Stimulated activated CD8-positive, alpha-beta memory T cell treated with anti-CD3 and anti-CD28 coated beads, Interleukin-15, amount 100 ng/mL, for 24 hours (primary cell): ENCODE measurements around the gene DPYSL4.

ENCODE experiments used
- DNase-seq: peaks from one replicate; pipeline ENCODE4 v3.0.0-alpha.2; 2020; ENCODE audit warnings: low read depth

Gene DPYSL4

DNA sequence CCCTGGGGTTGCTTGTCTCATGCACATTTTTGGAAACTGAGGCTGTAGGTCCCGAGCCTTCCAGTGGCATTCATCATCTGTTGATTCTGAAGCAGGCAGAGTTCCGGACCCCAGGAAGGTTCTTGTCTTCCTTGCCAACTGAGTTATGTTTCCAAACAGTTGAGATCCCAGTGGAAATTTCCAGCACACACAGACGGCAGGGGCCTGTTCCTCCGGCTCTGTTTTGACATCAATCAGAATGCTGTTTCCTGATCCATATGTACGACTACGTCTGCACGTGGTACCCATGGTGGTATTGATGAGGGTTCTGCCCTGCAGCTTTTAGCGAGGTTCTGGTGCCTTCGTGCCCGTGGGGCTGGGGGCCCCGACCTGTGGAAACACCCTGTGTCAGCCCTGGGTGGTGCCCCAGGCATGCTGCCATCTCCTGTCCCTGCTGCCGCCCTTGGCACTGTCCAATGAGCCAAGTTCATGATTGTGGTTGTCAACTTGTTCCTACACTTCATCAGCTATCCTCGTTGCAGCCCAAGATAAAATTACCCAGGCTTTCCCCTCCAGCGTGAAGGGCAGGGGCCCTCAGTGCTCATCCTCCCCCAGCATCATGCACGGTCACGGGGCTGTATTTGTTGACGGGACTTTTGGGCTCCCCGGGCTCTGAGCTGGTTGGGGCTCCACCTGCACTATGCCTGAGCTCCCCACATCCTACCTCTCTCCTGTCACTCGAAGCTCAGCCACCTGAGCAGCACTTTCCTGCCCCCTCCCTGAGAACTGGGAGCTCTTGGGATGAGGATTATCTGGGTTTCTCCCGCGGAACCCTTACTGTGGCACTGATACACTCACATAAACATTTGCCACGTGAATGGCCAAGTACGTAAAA, 7.8 kb upstream of the DPYSL4 start:
- no peak for DNase-seq

DNA sequence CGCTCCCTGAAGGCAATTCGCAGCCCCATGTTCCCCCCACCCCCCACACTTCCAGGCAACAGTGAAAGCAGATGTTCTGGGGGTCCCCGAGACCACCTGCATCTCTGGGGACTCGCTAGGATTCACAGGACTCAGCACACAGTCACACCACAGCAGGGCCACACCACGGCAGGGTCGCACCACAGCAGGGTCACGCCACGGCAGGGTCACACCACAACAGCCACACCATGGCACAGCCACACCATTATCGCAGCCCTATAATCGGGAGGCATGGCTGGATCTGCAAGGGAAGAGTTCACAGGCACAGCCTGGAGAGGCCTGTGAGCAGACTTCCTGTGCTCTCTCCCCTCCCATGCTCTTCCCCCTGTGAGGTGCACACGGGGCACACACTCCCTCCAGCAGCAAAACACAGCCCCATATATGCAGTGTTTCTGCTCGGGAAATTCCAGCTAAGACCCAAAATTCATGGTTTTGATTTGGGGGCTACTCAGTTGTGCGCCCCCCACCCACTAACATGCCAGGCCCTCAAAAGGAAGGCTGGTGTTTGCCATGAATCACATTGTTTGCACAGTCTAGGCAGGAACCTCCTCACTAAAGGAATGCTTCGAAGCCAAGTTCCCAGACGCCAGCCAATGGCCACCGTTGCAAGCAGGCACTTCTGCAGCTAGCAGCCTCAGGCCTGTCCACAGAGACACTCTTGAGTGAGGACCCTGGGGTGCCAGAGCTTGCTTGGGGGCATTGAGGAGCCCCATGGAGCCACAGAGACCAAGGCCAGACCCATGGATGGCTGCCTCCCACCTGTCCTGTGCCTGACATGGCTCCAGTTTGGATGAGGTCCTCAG, 7.0 kb upstream of the DPYSL4 start:
- DNase-seq: no peak

- no peak for DNase-seq
These were observed 6.0 kb upstream of the DPYSL4 start for GRCh38 chr10:132180736-132181135.

GRCh38 chr10:132181691-132182425, 4.9 kb upstream of the DPYSL4 start:
- no peak for DNase-seq

GRCh38 chr10:132182591-132182990, 4.2 kb upstream of the DPYSL4 start:
- DNase-seq: no peak

DNA sequence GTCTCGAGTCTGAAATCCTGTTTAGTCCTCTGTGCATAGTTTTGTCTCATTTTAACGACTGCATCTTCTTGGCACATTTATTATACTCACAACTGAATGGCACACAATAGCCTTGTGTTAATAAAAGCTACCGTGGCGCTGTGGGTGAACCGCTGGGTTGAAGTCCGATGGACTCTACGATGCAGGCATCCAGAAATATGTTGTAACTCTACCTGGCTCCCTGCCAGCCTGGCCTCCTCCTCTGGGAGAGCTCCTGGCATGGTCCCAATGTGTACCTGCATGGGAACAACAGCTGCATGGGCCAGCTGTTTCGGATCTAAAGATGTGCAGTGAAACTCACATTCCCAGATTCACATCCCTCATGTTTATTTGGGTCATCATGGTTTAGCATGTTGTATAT, 3.7 kb upstream of the DPYSL4 start:
- DNase-seq: no peak

DNA sequence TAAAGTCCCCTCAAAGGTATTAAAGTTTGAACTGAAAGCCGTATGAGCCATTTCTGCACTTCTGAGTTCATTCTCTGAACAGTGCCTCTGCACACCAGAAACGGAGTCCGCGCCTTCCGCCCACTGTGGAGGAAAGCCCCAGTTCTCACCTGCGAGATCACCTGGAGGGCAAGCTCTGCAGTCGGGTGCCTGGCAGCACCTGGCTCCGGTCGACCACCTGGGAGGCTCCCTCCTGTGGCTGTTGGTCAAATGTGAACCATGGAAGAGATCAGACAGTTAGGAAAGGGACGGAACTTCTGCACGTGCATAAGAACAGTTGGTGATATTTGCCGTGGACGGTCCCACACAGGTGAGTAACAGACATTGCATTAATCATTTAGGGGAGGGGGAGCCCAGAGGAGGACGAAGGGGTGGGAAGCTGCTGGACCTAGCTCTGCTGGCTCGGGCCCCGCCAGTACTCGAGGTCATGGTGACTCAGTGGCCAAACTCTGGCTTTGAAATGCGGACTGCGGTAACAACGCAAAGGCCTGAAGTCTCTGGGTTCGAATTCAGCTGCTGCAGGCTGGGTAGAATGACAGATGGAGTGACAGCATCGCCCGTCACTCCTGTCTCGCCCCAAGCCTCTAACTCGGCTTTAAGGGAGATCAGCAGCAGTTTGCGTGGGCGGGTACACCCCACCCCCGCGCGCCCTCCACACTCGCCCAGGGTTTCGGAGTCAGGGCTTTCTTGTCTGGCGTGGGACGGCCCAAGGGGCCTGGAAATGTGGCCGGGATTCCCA, 1.7 kb upstream of the DPYSL4 start:
- no peak for DNase-seq

- DNase-seq: no peak
These were observed 904 bp upstream of the DPYSL4 start for GRCh38 chr10:132185601-132186487.

DNA sequence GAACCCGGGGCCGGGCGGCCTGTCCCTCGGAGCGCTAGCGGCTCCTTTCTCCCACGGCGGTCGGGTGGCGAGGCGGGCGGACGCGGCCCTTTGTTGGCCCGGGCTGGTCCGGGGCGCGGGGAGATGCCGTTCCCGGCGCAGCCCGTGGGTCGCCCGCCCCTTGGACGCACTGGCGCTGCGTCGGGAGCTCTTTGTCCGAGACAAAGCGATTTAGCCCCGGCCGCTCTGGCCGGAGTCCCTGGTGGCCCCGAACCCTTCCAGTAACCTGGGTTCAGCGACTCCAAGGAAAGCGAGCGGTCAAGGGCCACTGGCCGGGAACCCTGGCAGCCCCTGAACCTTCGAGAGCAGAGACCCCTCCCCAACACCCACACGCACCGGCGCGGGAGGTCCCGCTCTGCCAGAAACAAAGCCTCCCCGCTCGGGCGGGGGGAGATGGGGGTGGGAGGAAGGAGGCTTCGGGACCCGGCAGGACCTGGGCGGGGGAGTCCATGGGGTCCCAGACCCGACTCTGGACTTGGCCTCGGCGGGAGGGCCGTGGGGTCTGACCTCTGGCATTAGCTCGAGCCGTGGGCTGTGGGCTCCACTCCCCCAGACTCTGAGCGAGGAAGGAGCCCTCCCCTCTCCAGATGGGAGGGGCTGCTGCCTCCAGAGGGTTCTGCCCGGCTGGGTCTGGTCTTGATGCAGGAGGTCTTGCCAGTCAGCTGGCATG, 836 bp downstream of the DPYSL4 start:
- no peak for DNase-seq

DNA sequence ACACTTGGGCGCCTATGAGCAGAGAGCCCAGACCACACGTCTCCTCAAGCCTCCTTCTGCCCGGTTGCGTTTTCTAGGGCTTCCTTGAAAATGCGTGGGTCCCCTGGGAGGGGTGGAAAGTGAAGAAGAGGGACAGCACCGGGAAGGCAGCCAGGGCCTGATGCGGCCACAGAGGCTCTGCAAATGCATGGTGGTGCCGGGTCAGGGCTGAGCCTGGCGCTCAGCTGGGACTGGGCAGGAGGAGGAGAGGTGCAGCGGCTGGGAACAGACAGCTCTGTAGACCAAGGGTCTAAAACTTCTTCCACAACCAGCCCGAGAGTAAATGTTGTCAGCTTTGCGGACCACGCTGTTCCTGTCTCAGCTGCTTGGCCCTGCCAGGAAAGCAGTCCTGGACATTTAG, 1.6 kb downstream of the DPYSL4 start:
- no peak for DNase-seq

DNA sequence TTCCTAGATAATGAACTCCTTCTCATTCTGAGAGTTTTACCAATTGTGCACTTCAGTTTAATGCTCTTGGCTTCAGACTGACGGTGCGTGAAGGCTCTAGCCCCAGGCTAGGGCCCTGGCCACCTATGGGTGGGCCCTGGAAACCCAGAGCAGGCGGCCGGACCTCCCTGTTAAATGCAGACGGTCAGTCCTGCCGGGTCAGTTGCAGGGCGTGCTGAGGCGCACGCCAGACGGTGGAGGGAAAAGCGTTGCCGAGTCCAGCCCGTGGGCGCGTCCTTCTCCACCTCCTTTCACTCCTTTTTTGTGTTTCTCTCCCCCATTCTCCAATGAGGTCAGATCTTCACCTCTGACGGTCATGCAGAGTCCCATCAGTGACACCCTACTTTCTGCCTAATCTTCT, 2.3 kb downstream of the DPYSL4 start:
- no peak for DNase-seq

GRCh38 chr10:132189810-132190422, 3.2 kb downstream of the DPYSL4 start:
- no peak for DNase-seq

GRCh38 chr10:132192076-132192975, 5.6 kb downstream of the DPYSL4 start:
- no peak for DNase-seq

DNA sequence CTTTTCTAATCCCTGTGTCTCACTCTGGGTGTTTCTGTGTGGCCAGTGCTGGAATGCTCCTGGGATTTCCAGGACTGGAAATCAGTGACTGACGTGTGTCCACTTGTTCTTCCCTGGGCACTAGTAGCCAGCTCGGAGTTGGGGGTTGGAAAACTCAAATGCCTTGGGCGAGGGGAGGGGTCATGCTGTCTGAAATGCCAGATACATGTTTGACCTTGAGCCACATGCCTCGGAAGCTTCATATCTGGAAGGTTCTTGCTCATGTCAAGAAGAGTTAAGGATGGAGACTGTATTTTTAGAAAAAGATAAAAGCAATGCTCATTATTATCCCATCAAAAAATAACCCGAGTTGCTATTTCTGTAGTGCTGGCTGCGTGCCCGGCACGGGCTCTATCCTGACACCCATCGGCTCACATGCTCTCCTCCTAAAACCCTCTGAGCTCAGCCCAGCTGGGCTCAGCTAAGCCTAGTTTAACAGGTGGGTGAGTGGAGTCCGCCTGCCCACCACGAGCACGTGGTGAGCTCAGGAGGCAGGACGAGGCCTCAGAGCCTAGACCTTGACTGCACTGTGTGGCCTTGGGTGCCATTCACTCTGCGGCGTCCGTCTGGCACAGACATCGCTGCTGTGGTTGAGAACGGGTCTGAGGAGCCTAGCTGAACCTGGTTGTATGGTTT, 6.4 kb downstream of the DPYSL4 start:
- no peak for DNase-seq

DNA sequence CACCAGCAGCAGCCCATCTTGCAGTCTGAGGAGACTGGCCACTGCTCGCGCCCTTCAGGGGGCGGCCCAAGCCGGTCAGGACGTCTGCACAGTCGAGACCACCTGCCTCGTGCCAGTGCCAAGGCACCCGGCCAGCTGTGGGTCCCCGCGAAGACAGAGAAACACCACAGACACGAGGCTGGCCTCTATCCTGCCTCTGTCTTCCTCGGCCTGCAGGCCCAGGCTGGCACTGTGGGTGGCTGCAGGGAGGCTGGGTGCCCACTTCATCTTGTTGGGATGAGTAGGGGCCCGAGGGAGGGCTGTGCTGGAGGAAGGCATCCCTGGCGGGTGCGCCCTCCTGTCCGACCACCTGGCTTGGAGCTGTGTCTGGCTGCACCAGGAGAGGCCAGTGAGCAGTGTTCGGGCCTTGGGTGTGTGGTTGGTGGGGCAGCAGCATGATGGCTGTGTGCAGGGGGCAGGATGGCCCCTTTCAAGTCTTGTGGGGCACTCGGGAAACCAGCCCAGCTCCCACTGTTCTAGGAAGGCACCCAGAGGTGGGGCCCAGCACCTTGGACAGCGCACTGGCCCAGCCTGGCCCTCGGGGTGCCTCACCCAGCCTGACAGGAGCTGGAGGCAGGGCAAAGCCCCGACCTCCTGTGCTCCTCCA, 7.3 kb downstream of the DPYSL4 start:
- no peak for DNase-seq

GRCh38 chr10:132194726-132195125, 8.0 kb downstream of the DPYSL4 start:
- no peak for DNase-seq

DNA sequence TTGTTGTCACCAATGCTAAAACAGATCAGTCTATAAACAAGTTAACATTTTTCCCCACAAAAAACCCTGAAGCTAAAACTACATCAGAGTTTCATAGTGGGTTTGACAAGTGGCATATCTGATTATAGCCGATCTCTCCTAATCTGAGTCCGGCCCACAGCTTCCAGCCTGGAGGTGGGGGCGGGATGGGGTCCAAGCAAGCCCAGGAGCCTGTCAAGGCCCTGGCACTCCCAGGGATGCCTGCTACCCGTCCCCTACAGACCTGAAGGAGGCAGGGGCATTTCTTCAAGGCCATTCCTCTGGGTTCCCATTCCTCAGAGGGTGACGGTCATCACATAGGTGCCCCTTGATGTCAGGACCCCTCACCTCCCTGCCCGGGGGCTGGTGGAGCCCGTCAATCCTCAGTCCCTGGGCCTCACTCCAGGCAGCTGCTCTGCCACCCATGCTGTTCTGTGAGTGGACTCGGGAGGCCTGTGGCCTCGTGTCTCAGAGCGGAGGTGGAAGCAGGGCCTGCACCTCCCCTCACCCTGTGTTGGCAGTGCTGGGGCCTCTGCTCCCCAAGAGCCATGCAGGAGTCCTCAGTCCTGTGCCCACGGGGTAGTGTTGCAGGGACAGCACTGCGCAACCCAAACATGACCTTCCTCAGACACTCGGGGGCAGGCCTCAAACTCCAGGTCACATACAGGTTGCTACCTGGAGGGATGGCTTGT, 8.8 kb downstream of the DPYSL4 start:
- no peak for DNase-seq
